ENCODE measurements around the gene ZNF76.

ZNF76 gene

GRCh38 chr6:35237476-35237875 lies 22.1 kb upstream of the ZNF76 start:
- no peak for TF ChIP-seq CTCF (IDR thresholded peaks at IDR 0.05; ENCODE audit: low read depth, low read length)
- no peak for DNase-seq (ENCODE audit: extremely low read depth, low read depth)

- DNase-seq (ENCODE audit: extremely low read depth, low read depth) = no peak
- TF ChIP-seq CTCF (IDR thresholded peaks at IDR 0.05; ENCODE audit: low read depth, low read length) = no peak
Observed at GRCh38 chr6:35238843-35239289, 20.7 kb upstream of the ZNF76 start.

- TF ChIP-seq CTCF (IDR thresholded peaks at IDR 0.05; ENCODE audit: low read depth, low read length) = no peak
- no peak for DNase-seq (ENCODE audit: extremely low read depth, low read depth)
Observed at GRCh38 chr6:35239581-35239980, 20.0 kb upstream of the ZNF76 start.

- no peak for DNase-seq (ENCODE audit: extremely low read depth, low read depth)
- peak; percentile 98 for TF ChIP-seq CTCF (IDR thresholded peaks at IDR 0.05; ENCODE audit: low read depth, low read length)
Observed at GRCh38 chr6:35240838-35241801, 18.4 kb upstream of the ZNF76 start.

- TF ChIP-seq CTCF (IDR thresholded peaks at IDR 0.05; ENCODE audit: low read depth, low read length) = no peak
- no peak for DNase-seq (ENCODE audit: extremely low read depth, low read depth)
Observed at GRCh38 chr6:35242486-35242885, 17.0 kb upstream of the ZNF76 start.

GRCh38 chr6:35242906-35243305 lies 16.6 kb upstream of the ZNF76 start:
- DNase-seq (ENCODE audit: extremely low read depth, low read depth) = no peak
- TF ChIP-seq CTCF (IDR thresholded peaks at IDR 0.05; ENCODE audit: low read depth, low read length) = no peak

- TF ChIP-seq CTCF (IDR thresholded peaks at IDR 0.05; ENCODE audit: low read depth, low read length) = no peak
- DNase-seq (ENCODE audit: extremely low read depth, low read depth) = no peak
Observed at GRCh38 chr6:35243386-35243958, 16.1 kb upstream of the ZNF76 start.
